OCI-LY1 (cell line): ENCODE measurements around the gene SLC2A3.

ENCODE experiments used
- EZH2 ChIP-seq: fragments of 200-600 bp; sonication (generic), shearing (Covaris generic); IDR thresholded peaks from 2 replicates; pipeline ENCODE4 v1.8.0; 2017; ENCODE audit warnings: borderline replicate concordance, mixed run types, mild to moderate bottlenecking, antibody characterized with exemption, low read length, moderate library complexity, mixed read lengths
- TF ChIP-seq, protein P1 (sequence below): fragments of 200-600 bp; sonication (generic), shearing (Covaris generic); IDR thresholded peaks from 2 replicates; pipeline ENCODE4 v1.5.1; 2017; ENCODE audit warnings: mild to moderate bottlenecking, antibody characterized with exemption, low read length, moderate library complexity, mixed read lengths

- TF ChIP-seq, protein P1, sequence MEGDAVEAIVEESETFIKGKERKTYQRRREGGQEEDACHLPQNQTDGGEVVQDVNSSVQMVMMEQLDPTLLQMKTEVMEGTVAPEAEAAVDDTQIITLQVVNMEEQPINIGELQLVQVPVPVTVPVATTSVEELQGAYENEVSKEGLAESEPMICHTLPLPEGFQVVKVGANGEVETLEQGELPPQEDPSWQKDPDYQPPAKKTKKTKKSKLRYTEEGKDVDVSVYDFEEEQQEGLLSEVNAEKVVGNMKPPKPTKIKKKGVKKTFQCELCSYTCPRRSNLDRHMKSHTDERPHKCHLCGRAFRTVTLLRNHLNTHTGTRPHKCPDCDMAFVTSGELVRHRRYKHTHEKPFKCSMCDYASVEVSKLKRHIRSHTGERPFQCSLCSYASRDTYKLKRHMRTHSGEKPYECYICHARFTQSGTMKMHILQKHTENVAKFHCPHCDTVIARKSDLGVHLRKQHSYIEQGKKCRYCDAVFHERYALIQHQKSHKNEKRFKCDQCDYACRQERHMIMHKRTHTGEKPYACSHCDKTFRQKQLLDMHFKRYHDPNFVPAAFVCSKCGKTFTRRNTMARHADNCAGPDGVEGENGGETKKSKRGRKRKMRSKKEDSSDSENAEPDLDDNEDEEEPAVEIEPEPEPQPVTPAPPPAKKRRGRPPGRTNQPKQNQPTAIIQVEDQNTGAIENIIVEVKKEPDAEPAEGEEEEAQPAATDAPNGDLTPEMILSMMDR: no peak
- TF ChIP-seq EZH2: no peak
Observed at GRCh38 chr12:7884689-7885088, 51.3 kb downstream of the SLC2A3 start.
